Measurements from ENCODE around the gene OR6C70. TPM values are rescaled to one million over a fixed set of nuclear protein-coding genes. Genes with fewer than 3 reads are reported as not detected.
"Not testable (repeated sequence)": the region's sequence is repeated elsewhere in the genome, so short reads cannot be mapped to it uniquely, and the experiment has no call there.

Gene OR6C70
- total RNA-seq (2014; rRNA removed; shearing (Covaris generic)): not detected in 2 replicates
- not detected in 2 replicates for polyA plus RNA-seq (2015; cell fraction: cytosol; rRNA removed)
- polyA plus RNA-seq (2015; cell fraction: nucleus; rRNA removed): not detected in 2 replicates

GRCh38 chr12:55470088-55470829 lies at the start of gene OR6C70:
OR6C70 (minus strand) TSS chr12:55470138; CDS start chr12:55470138, 0 bp downstream.
- peak; percentile 11 for DNase-seq (ENCODE audit: low read depth, low spot score)

GRCh38 chr12:55516391-55516790 lies 46.5 kb upstream of the OR6C70 start:
- in situ Hi-C loops (cut with HindIII; ENCODE audit: low pct_unique_long_range_greater_than_20kb, low sequenced_read_pairs): no loop called here
- DNase-seq (ENCODE audit: low read depth, low spot score): no peak

More at GRCh38 chr12:55470088-55470829, at the start of gene OR6C70:
- in situ Hi-C loops (cut with HindIII; ENCODE audit: low pct_unique_long_range_greater_than_20kb, low sequenced_read_pairs): no loop called here

- peak; percentile 4 for DNase-seq (ENCODE audit: low read depth, low spot score)
- in situ Hi-C loops (cut with HindIII; ENCODE audit: low pct_unique_long_range_greater_than_20kb, low sequenced_read_pairs): no loop called here
These were observed 45.8 kb upstream of the OR6C70 start for GRCh38 chr12:55515696-55516095.

- in situ Hi-C loops (cut with HindIII; ENCODE audit: low pct_unique_long_range_greater_than_20kb, low sequenced_read_pairs): no loop called here
- DNase-seq (ENCODE audit: low read depth, low spot score): no peak
These were observed 31.7 kb upstream of the OR6C70 start for GRCh38 chr12:55501601-55502000.

- peak; percentile 78 for DNase-seq (ENCODE audit: low read depth, low spot score)
- in situ Hi-C loops (cut with HindIII; ENCODE audit: low pct_unique_long_range_greater_than_20kb, low sequenced_read_pairs): no loop called here
These were observed 29.9 kb upstream of the OR6C70 start for GRCh38 chr12:55499810-55500252.

- in situ Hi-C loops (cut with HindIII; ENCODE audit: low pct_unique_long_range_greater_than_20kb, low sequenced_read_pairs): no loop called here
- no peak for DNase-seq (ENCODE audit: low read depth, low spot score)
These were observed 29.3 kb upstream of the OR6C70 start for GRCh38 chr12:55499231-55499630.

- DNase-seq (ENCODE audit: low read depth, low spot score): no peak
- in situ Hi-C loops (cut with HindIII; ENCODE audit: low pct_unique_long_range_greater_than_20kb, low sequenced_read_pairs): no loop called here
These were observed 25.6 kb upstream of the OR6C70 start for GRCh38 chr12:55495490-55495889.

- DNase-seq (ENCODE audit: low read depth, low spot score): no peak
- in situ Hi-C loops (cut with HindIII; ENCODE audit: low pct_unique_long_range_greater_than_20kb, low sequenced_read_pairs): no loop called here
These were observed 22.1 kb upstream of the OR6C70 start, which contains the start of gene OR6C68 for GRCh38 chr12:55492078-55492477. OR6C68 (plus strand) TSS chr12:55492378; CDS start chr12:55492378, 0 bp downstream.

GRCh38 chr12:55484284-55484683 lies 14.3 kb upstream of the OR6C70 start:
- in situ Hi-C loops (cut with HindIII; ENCODE audit: low pct_unique_long_range_greater_than_20kb, low sequenced_read_pairs); DNase-seq (ENCODE audit: low read depth, low spot score): not testable (repeated sequence)

- DNase-seq (ENCODE audit: low read depth, low spot score); in situ Hi-C loops (cut with HindIII; ENCODE audit: low pct_unique_long_range_greater_than_20kb, low sequenced_read_pairs): not testable (repeated sequence)
These were observed 9.2 kb upstream of the OR6C70 start for GRCh38 chr12:55479136-55479535.

GRCh38 chr12:55472264-55472663 lies 2.3 kb upstream of the OR6C70 start:
- no peak for DNase-seq (ENCODE audit: low read depth, low spot score)
- in situ Hi-C loops (cut with HindIII; ENCODE audit: low pct_unique_long_range_greater_than_20kb, low sequenced_read_pairs): no loop called here

GRCh38 chr12:55469291-55469690 lies 647 bp downstream of the OR6C70 start:
- in situ Hi-C loops (cut with HindIII; ENCODE audit: low pct_unique_long_range_greater_than_20kb, low sequenced_read_pairs): no loop called here
- DNase-seq (ENCODE audit: low read depth, low spot score): no peak

GRCh38 chr12:55467836-55468235 lies 2.1 kb downstream of the OR6C70 start:
- in situ Hi-C loops (cut with HindIII; ENCODE audit: low pct_unique_long_range_greater_than_20kb, low sequenced_read_pairs): no loop called here
- DNase-seq (ENCODE audit: low read depth, low spot score): no peak

GRCh38 chr12:55464926-55465325 lies 5.0 kb downstream of the OR6C70 start:
- in situ Hi-C loops (cut with HindIII; ENCODE audit: low pct_unique_long_range_greater_than_20kb, low sequenced_read_pairs); DNase-seq (ENCODE audit: low read depth, low spot score): not testable (repeated sequence)

GRCh38 chr12:55448825-55449224 lies 21.1 kb downstream of the OR6C70 start:
- in situ Hi-C loops (cut with HindIII; ENCODE audit: low pct_unique_long_range_greater_than_20kb, low sequenced_read_pairs): no loop called here
- DNase-seq (ENCODE audit: low read depth, low spot score): no peak

- in situ Hi-C loops (cut with HindIII; ENCODE audit: low pct_unique_long_range_greater_than_20kb, low sequenced_read_pairs): no loop called here
- peak; percentile 44 for DNase-seq (ENCODE audit: low read depth, low spot score)
These were observed 23.6 kb downstream of the OR6C70 start for GRCh38 chr12:55446326-55446725.

- in situ Hi-C loops (cut with HindIII; ENCODE audit: low pct_unique_long_range_greater_than_20kb, low sequenced_read_pairs): no loop called here
- no peak for DNase-seq (ENCODE audit: low read depth, low spot score)
These were observed 24.6 kb downstream of the OR6C70 start for GRCh38 chr12:55445357-55445756.

GRCh38 chr12:55443776-55444175 lies 26.2 kb downstream of the OR6C70 start, which contains the start of gene OR6C2:
OR6C2 (plus strand) TSS chr12:55444076; CDS start chr12:55452214, 8,138 bp downstream.
- DNase-seq (ENCODE audit: low read depth, low spot score): no peak
- in situ Hi-C loops (cut with HindIII; ENCODE audit: low pct_unique_long_range_greater_than_20kb, low sequenced_read_pairs): no loop called here

- DNase-seq (ENCODE audit: low read depth, low spot score); in situ Hi-C loops (cut with HindIII; ENCODE audit: low pct_unique_long_range_greater_than_20kb, low sequenced_read_pairs): not testable (repeated sequence)
These were observed 28.7 kb downstream of the OR6C70 start for GRCh38 chr12:55441233-55441632.

Measured in SK-MEL-5 (cell line).